ENCODE measurements around the gene ZACN. TPM values are rescaled to one million over a fixed set of nuclear protein-coding genes. Genes with fewer than 3 reads are reported as not detected.

The ZACN gene
- polyA plus RNA-seq, 4 donors = 0.87 to 21.6 (median 2.0) TPM

- H3K4me1 ChIP-seq (ENCODE audit: control insufficient read depth in 3 of 3, insufficient read depth in 2 of 3, low read depth in 1 of 3, low read length in 2 of 3) = peaks cover 0 to 4% (median 0%) of the 10 kb centered on the region in 3 donors
- no peak overlapping the region for H3K27ac ChIP-seq (ENCODE audit: low read depth in 1 of 3, low read length in 2 of 3)
- H3K27me3 ChIP-seq (ENCODE audit: control insufficient read depth in 3 of 3, insufficient read depth in 3 of 3, low read length in 3 of 3) = no peaks in the 10 kb centered on the region
- H3K9me3 ChIP-seq (ENCODE audit: control insufficient read depth in 2 of 2, insufficient read depth in 1 of 2, low read depth in 1 of 2, low read length in 1 of 2) = no peaks in the 10 kb centered on the region
- DNase-seq = no peak
- no peak for FAIRE-seq
- H3K4me3 ChIP-seq (ENCODE audit: low read depth in 1 of 3, low read length in 3 of 3) = no peak overlapping the region
- H3K36me3 ChIP-seq (ENCODE audit: control insufficient read depth in 3 of 3, insufficient read depth in 2 of 3, low read depth in 1 of 3, low read length in 3 of 3) = peaks cover 0 to 2% (median 0%) of the 10 kb centered on the region in 3 donors
- WGBS, 3 donors = 68 to 79% (median 69%) methylated on average over 8 to 9 of the region's 9 CpGs
These were observed 45.0 kb downstream of the ZACN start for GRCh38 chr17:76123749-76124581.

- Histone ChIP-seq H3K36me3 (ENCODE audit: control insufficient read depth in 3 of 3, insufficient read depth in 2 of 3, low read depth in 1 of 3, low read length in 3 of 3) (peaks cover 0 to 2% (median 0%) of the 10 kb centered on the region in 3 donors), H3K4me1 (ENCODE audit: control insufficient read depth in 3 of 3, insufficient read depth in 2 of 3, low read depth in 1 of 3, low read length in 2 of 3) (peaks cover 0 to 4% (median 0%) of the 10 kb centered on the region in 3 donors), H3K9me3 (ENCODE audit: control insufficient read depth in 2 of 2, insufficient read depth in 1 of 2, low read depth in 1 of 2, low read length in 1 of 2) (no peaks in the 10 kb centered on the region), H3K27ac (ENCODE audit: low read depth in 1 of 3, low read length in 2 of 3) (no peak overlapping the region), H3K4me3 (ENCODE audit: low read depth in 1 of 3, low read length in 3 of 3) (no peak overlapping the region), H3K27me3 (ENCODE audit: control insufficient read depth in 3 of 3, insufficient read depth in 3 of 3, low read length in 3 of 3) (no peaks in the 10 kb centered on the region)
- no peak for FAIRE-seq
- DNase-seq = no peak
- WGBS, 3 donors = 84 to 89% (median 88%) methylated on average over 22 of the region's 22 CpGs
These were observed 45.8 kb downstream of the ZACN start for GRCh38 chr17:76124582-76125390.

- H3K27me3 ChIP-seq (ENCODE audit: control insufficient read depth in 3 of 3, insufficient read depth in 3 of 3, low read length in 3 of 3) = no peaks in the 10 kb centered on the region
- FAIRE-seq (no peak), DNase-seq (no peak)
- peaks cover 0 to 2% (median 0%) of the 10 kb centered on the region in 3 donors for H3K36me3 ChIP-seq (ENCODE audit: control insufficient read depth in 3 of 3, insufficient read depth in 2 of 3, low read depth in 1 of 3, low read length in 3 of 3)
- H3K4me3 ChIP-seq (ENCODE audit: low read depth in 1 of 3, low read length in 3 of 3) = no peak overlapping the region
- H3K9me3 ChIP-seq (ENCODE audit: control insufficient read depth in 2 of 2, insufficient read depth in 1 of 2, low read depth in 1 of 2, low read length in 1 of 2) = no peaks in the 10 kb centered on the region
- peaks cover 0 to 4% (median 0%) of the 10 kb centered on the region in 3 donors for H3K4me1 ChIP-seq (ENCODE audit: control insufficient read depth in 3 of 3, insufficient read depth in 2 of 3, low read depth in 1 of 3, low read length in 2 of 3)
- H3K27ac ChIP-seq (ENCODE audit: low read depth in 1 of 3, low read length in 2 of 3) = no peak overlapping the region
- 81 to 90% (median 85%) methylated on average over 5 of the region's 5 CpGs for WGBS, 3 donors
These were observed 46.4 kb downstream of the ZACN start for GRCh38 chr17:76125391-76125675.

- Histone ChIP-seq H3K4me3 (ENCODE audit: low read depth in 1 of 3, low read length in 3 of 3) (no peak overlapping the region), H3K36me3 (ENCODE audit: control insufficient read depth in 3 of 3, insufficient read depth in 2 of 3, low read depth in 1 of 3, low read length in 3 of 3) (peaks cover 0 to 2% (median 0%) of the 10 kb centered on the region in 3 donors), H3K27me3 (ENCODE audit: control insufficient read depth in 3 of 3, insufficient read depth in 3 of 3, low read length in 3 of 3) (no peaks in the 10 kb centered on the region), H3K27ac (ENCODE audit: low read depth in 1 of 3, low read length in 2 of 3) (no peak overlapping the region), H3K4me1 (ENCODE audit: control insufficient read depth in 3 of 3, insufficient read depth in 2 of 3, low read depth in 1 of 3, low read length in 2 of 3) (peaks cover 0 to 4% (median 0%) of the 10 kb centered on the region in 3 donors), H3K9me3 (ENCODE audit: control insufficient read depth in 2 of 2, insufficient read depth in 1 of 2, low read depth in 1 of 2, low read length in 1 of 2) (no peaks in the 10 kb centered on the region)
- DNase-seq (no peak), FAIRE-seq (no peak)
- WGBS, 3 donors = 93 to 99% (median 93%) methylated on average over 1 of the region's 1 CpG
These were observed 46.9 kb downstream of the ZACN start for GRCh38 chr17:76125922-76126321.

GRCh38 chr17:76130473-76130872 lies 51.5 kb downstream of the ZACN start:
- 56 to 82% (median 79%) methylated on average over 12 to 13 of the region's 13 CpGs for WGBS, 3 donors
- no peak overlapping the region for H3K27ac ChIP-seq (ENCODE audit: low read depth in 1 of 3, low read length in 2 of 3)
- FAIRE-seq = no peak
- H3K4me3 ChIP-seq (ENCODE audit: low read depth in 1 of 3, low read length in 3 of 3) = no peak overlapping the region
- peaks cover 0 to 2% (median 0%) of the 10 kb centered on the region in 3 donors for H3K36me3 ChIP-seq (ENCODE audit: control insufficient read depth in 3 of 3, insufficient read depth in 2 of 3, low read depth in 1 of 3, low read length in 3 of 3)
- peaks cover 0 to 11% (median 0%) of the 10 kb centered on the region in 3 donors for H3K4me1 ChIP-seq (ENCODE audit: control insufficient read depth in 3 of 3, insufficient read depth in 2 of 3, low read depth in 1 of 3, low read length in 2 of 3)
- peaks cover 0 to 20% (median 0%) of the 10 kb centered on the region in 3 donors for H3K27me3 ChIP-seq (ENCODE audit: control insufficient read depth in 3 of 3, insufficient read depth in 3 of 3, low read length in 3 of 3)
- H3K9me3 ChIP-seq (ENCODE audit: control insufficient read depth in 2 of 2, insufficient read depth in 1 of 2, low read depth in 1 of 2, low read length in 1 of 2) = no peaks in the 10 kb centered on the region
- no peak for DNase-seq

GRCh38 chr17:76131051-76131691 lies 52.2 kb downstream of the ZACN start:
- Histone ChIP-seq H3K9me3 (ENCODE audit: control insufficient read depth in 2 of 2, insufficient read depth in 1 of 2, low read depth in 1 of 2, low read length in 1 of 2) (no peaks in the 10 kb centered on the region), H3K27ac (ENCODE audit: low read depth in 1 of 3, low read length in 2 of 3) (no peak overlapping the region), H3K27me3 (ENCODE audit: control insufficient read depth in 3 of 3, insufficient read depth in 3 of 3, low read length in 3 of 3) (peaks cover 0 to 20% (median 0%) of the 10 kb centered on the region in 3 donors), H3K36me3 (ENCODE audit: control insufficient read depth in 3 of 3, insufficient read depth in 2 of 3, low read depth in 1 of 3, low read length in 3 of 3) (peaks cover 0 to 2% (median 0%) of the 10 kb centered on the region in 3 donors), H3K4me3 (ENCODE audit: low read depth in 1 of 3, low read length in 3 of 3) (no peak overlapping the region), H3K4me1 (ENCODE audit: control insufficient read depth in 3 of 3, insufficient read depth in 2 of 3, low read depth in 1 of 3, low read length in 2 of 3) (peaks cover 0 to 11% (median 0%) of the 10 kb centered on the region in 3 donors)
- FAIRE-seq (no peak), DNase-seq (no peak)
- WGBS, 3 donors = 74 to 87% (median 81%) methylated on average over 16 to 21 of the region's 21 CpGs

- peaks cover 0 to 20% (median under 1%) of the 10 kb centered on the region in 3 donors for H3K27me3 ChIP-seq (ENCODE audit: control insufficient read depth in 3 of 3, insufficient read depth in 3 of 3, low read length in 3 of 3)
- no peak overlapping the region for H3K27ac ChIP-seq (ENCODE audit: low read depth in 1 of 3, low read length in 2 of 3)
- DNase-seq = no peak
- no peak for FAIRE-seq
- H3K4me3 ChIP-seq (ENCODE audit: low read depth in 1 of 3, low read length in 3 of 3) = no peak overlapping the region
- no peaks in the 10 kb centered on the region for H3K9me3 ChIP-seq (ENCODE audit: control insufficient read depth in 2 of 2, insufficient read depth in 1 of 2, low read depth in 1 of 2, low read length in 1 of 2)
- WGBS, 3 donors = 64 to 68% (median 67%) methylated on average over 19 to 21 of the region's 21 CpGs
- H3K36me3 ChIP-seq (ENCODE audit: control insufficient read depth in 3 of 3, insufficient read depth in 2 of 3, low read depth in 1 of 3, low read length in 3 of 3) = peaks cover 0 to 2% (median 0%) of the 10 kb centered on the region in 3 donors
- peaks cover 0 to 11% (median 0%) of the 10 kb centered on the region in 3 donors for H3K4me1 ChIP-seq (ENCODE audit: control insufficient read depth in 3 of 3, insufficient read depth in 2 of 3, low read depth in 1 of 3, low read length in 2 of 3)
These were observed 53.0 kb downstream of the ZACN start for GRCh38 chr17:76131692-76132573.

Data from small intestine (tissue), 7 donors.